PC-9 (cell line): ENCODE measurements around the gene C4orf51. TPM values are rescaled to one million over a fixed set of nuclear protein-coding genes. Genes with fewer than 3 reads are reported as not detected.
"Not testable (repeated sequence)": the region's sequence is repeated elsewhere in the genome, so short reads cannot be mapped to it uniquely, and the experiment has no call there.

ENCODE experiments used
- BruUV-seq: library from RNA; stranded (reverse); fragments of 400-500 nt; replicated peaks from 2 replicates; lab custom pipeline; 2021; lab: Mats Ljungman, UMichigan
- CTCF ChIA-PET: fragments of 300-600 bp; sonication (Branson Sonifier 250); formaldehyde crosslinking; loops from one replicate; lab custom pipeline; 2022; ENCODE audit warnings: antibody characterized with exemption; lab: Charles Lee
- POLR2A ChIA-PET: fragments of 300-600 bp; sonication (Branson Sonifier 250); formaldehyde crosslinking; loops from one replicate; lab custom pipeline; 2022; ENCODE audit warnings: antibody characterized with exemption; ENCODE audit not compliant: unreplicated experiment; lab: Charles Lee
- DNase-seq, 2 experiments: peaks; one replicate each; pipeline versions ENCODE4 v3.0.0 to v3.0.0-alpha.2; 2015 to 2022; ENCODE audit warnings: mixed read lengths in 1 of 2
- H2AFZ ChIP-seq: fragments of 200-600 bp; sonication (generic); 2 replicates; pipeline ENCODE4 v1.8.1; 2017; ENCODE audit warnings: antibody characterized with exemption
- H3F3A ChIP-seq: fragments of 200-600 bp; sonication (generic); 2 replicates; pipeline ENCODE4 v1.8.1; 2017; ENCODE audit warnings: antibody characterized with exemption, mild to moderate bottlenecking, low read depth; ENCODE audit not compliant: insufficient read depth
- H3K27ac ChIP-seq: fragments of 200-600 bp; sonication (generic); 2 replicates; pipeline ENCODE4 v1.6.1; 2016; ENCODE audit warnings: mixed run types
- H3K27me3 ChIP-seq: fragments of 200-600 bp; sonication (generic); 2 replicates; pipeline ENCODE4 v1.6.1; 2016; ENCODE audit warnings: low read depth, mixed run types; ENCODE audit not compliant: insufficient read depth
- H3K36me3 ChIP-seq: fragments of 200-600 bp; sonication (generic); 2 replicates; pipeline ENCODE4 v1.6.1; 2016; ENCODE audit warnings: low read depth, mixed run types
- H3K4me1 ChIP-seq: fragments of 200-600 bp; sonication (generic); replicated peaks from 2 replicates; pipeline ENCODE4 v1.6.1; 2016; ENCODE audit warnings: mixed run types; ENCODE audit not compliant: insufficient read depth
- H3K4me2 ChIP-seq: fragments of 200-600 bp; sonication (generic); 2 replicates; pipeline ENCODE4 v1.6.1; 2017; ENCODE audit warnings: mixed run types
- H3K4me3 ChIP-seq: fragments of 200-600 bp; sonication (generic); 2 replicates; pipeline ENCODE4 v1.6.1; 2016; ENCODE audit warnings: mixed run types
- H3K79me2 ChIP-seq: fragments of 200-600 bp; sonication (generic); 2 replicates; pipeline ENCODE4 v1.6.1; 2017; ENCODE audit warnings: low read depth, mixed run types
- H3K9me2 ChIP-seq: fragments of 200-600 bp; sonication (generic); 2 replicates; pipeline ENCODE4 v1.8.1; 2017; ENCODE audit warnings: mild to moderate bottlenecking; ENCODE audit not compliant: insufficient read depth
- H3K9me3 ChIP-seq: fragments of 200-600 bp; sonication (generic); 2 replicates; pipeline ENCODE4 v1.8.1; 2016; ENCODE audit warnings: low read depth; ENCODE audit not compliant: insufficient read depth
- H4K20me1 ChIP-seq: fragments of 200-600 bp; sonication (generic); 2 replicates; pipeline ENCODE4 v1.8.1; 2017; ENCODE audit not compliant: insufficient read depth
- EZH2 ChIP-seq: fragments of 200-600 bp; sonication (generic); IDR thresholded peaks from 2 replicates; pipeline ENCODE4 v1.8.0; 2017; ENCODE audit warnings: antibody characterized with exemption, low read depth
- intact Hi-C: fragments of 100-400 bp; cut with micrococcal nuclease; formaldehyde crosslinking; loops from one replicate; pipeline ENCODE4 v1.10.0; 2022; ENCODE audit not compliant: unreplicated experiment
- total RNA-seq: library from RNA; stranded (reverse); gene quantifications from 2 replicates; pipeline ENCODE4 v1.2.3, GENCODE V29; 2021
- TF ChIP-seq, protein P1 (sequence below): fragments of 200-600 bp; sonication (generic); conservative IDR thresholded peaks from 2 replicates; pipeline ENCODE4 v1.6.1; 2017; ENCODE audit warnings: mixed run types, antibody characterized with exemption, mild to moderate bottlenecking, moderate library complexity

The C4orf51 gene
- total RNA-seq, 1 experiment from 2014 or later: not detected

GRCh38 chr4:145686991-145687390, 7.0 kb downstream of the C4orf51 start:
- ChIA-PET CTCF (no interaction called here), POLR2A (no interaction called here)
- Histone ChIP-seq H3K79me2 (no peaks in the 10 kb centered on the region), H2AFZ (no peak overlapping the region), H3K9me2 (no peaks in the 10 kb centered on the region), H3K4me3 (no peak overlapping the region), H3K4me1 (no peaks in the 10 kb centered on the region), H4K20me1 (no peaks in the 10 kb centered on the region), H3K4me2 (no peak overlapping the region), H3K36me3 (no peaks in the 10 kb centered on the region), H3F3A (no peaks in the 10 kb centered on the region), H3K27ac (no peak overlapping the region), H3K9me3 (no peaks in the 10 kb centered on the region), H3K27me3 (no peaks in the 10 kb centered on the region)
- intact Hi-C loops: no loop called here
- no TSS peak for BruUV-seq
- TF ChIP-seq, protein P1, sequence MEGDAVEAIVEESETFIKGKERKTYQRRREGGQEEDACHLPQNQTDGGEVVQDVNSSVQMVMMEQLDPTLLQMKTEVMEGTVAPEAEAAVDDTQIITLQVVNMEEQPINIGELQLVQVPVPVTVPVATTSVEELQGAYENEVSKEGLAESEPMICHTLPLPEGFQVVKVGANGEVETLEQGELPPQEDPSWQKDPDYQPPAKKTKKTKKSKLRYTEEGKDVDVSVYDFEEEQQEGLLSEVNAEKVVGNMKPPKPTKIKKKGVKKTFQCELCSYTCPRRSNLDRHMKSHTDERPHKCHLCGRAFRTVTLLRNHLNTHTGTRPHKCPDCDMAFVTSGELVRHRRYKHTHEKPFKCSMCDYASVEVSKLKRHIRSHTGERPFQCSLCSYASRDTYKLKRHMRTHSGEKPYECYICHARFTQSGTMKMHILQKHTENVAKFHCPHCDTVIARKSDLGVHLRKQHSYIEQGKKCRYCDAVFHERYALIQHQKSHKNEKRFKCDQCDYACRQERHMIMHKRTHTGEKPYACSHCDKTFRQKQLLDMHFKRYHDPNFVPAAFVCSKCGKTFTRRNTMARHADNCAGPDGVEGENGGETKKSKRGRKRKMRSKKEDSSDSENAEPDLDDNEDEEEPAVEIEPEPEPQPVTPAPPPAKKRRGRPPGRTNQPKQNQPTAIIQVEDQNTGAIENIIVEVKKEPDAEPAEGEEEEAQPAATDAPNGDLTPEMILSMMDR: no peak
- no peak for TF ChIP-seq EZH2
- no peak for DNase-seq

DNA sequence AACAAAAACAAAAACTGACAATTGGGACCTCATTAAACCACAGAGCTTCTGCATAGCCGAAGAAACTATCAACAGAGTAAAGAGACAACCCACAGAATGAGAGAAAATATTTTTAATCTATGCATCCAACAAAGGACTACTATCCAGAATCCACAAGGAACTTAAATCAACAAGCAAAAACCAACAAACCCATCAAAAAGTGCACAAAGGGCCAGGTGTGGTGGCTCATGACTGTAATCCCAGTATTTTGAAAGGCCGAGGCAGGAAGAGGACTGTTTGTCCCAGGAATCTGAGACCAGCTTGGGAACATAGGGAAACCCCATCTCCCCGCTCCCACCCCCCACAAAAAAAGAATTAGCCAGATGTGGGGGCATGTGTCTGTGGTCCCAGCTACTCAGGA, 10.7 kb downstream of the C4orf51 start:
- intact Hi-C loops: no loop called here
- no peaks in the 10 kb centered on the region for H4K20me1 ChIP-seq
- DNase-seq: no peak
- H3K27me3 ChIP-seq: no peaks in the 10 kb centered on the region
- no peak overlapping the region for H2AFZ ChIP-seq
- no peaks in the 10 kb centered on the region for H3K9me2 ChIP-seq
- ChIA-PET POLR2A (no interaction called here), CTCF (no interaction called here)
- H3K4me1 ChIP-seq: no peaks in the 10 kb centered on the region
- no peaks in the 10 kb centered on the region for H3F3A ChIP-seq
- H3K79me2 ChIP-seq: no peaks in the 10 kb centered on the region
- no peak overlapping the region for H3K27ac ChIP-seq
- H3K36me3 ChIP-seq: no peaks in the 10 kb centered on the region
- no peak for TF ChIP-seq EZH2
- TF ChIP-seq, protein P1: no peak
- BruUV-seq: no TSS peak
- no peak overlapping the region for H3K4me2 ChIP-seq
- no peaks in the 10 kb centered on the region for H3K9me3 ChIP-seq
- no peak overlapping the region for H3K4me3 ChIP-seq

- intact Hi-C loops, H3K4me1 ChIP-seq, H3K36me3 ChIP-seq, H3K27me3 ChIP-seq, DNase-seq, CTCF ChIA-PET, H2AFZ ChIP-seq, H3K9me3 ChIP-seq, H3K27ac ChIP-seq, H3F3A ChIP-seq, H3K4me2 ChIP-seq, BruUV-seq, H3K4me3 ChIP-seq, POLR2A ChIA-PET, H3K9me2 ChIP-seq, H3K79me2 ChIP-seq, H4K20me1 ChIP-seq: not testable (repeated sequence)
Measured at GRCh38 chr4:145691416-145691815, 11.5 kb downstream of the C4orf51 start.

- Histone ChIP-seq H3F3A (no peaks in the 10 kb centered on the region), H3K79me2 (no peaks in the 10 kb centered on the region), H3K9me3 (no peaks in the 10 kb centered on the region), H3K4me1 (no peaks in the 10 kb centered on the region), H4K20me1 (no peaks in the 10 kb centered on the region), H3K4me2 (no peak overlapping the region), H3K4me3 (no peak overlapping the region), H3K36me3 (no peaks in the 10 kb centered on the region), H3K9me2 (no peaks in the 10 kb centered on the region), H3K27ac (no peak overlapping the region), H2AFZ (no peak overlapping the region), H3K27me3 (no peaks in the 10 kb centered on the region)
- no peak for DNase-seq
- ChIA-PET CTCF (no interaction called here), POLR2A (no interaction called here)
- intact Hi-C loops: no loop called here
- BruUV-seq: no TSS peak
- no peak for TF ChIP-seq EZH2
- TF ChIP-seq, protein P1: no peak
Measured at GRCh38 chr4:145694929-145695328, 15.0 kb downstream of the C4orf51 start.
